ENCODE measurements around the gene EFCAB11. TPM values are rescaled to one million over a fixed set of nuclear protein-coding genes. Genes with fewer than 3 reads are reported as not detected.

Gene EFCAB11
- polyA plus RNA-seq, 3 donors: 2.0 to 4.3 (median 2.1) TPM

DNA sequence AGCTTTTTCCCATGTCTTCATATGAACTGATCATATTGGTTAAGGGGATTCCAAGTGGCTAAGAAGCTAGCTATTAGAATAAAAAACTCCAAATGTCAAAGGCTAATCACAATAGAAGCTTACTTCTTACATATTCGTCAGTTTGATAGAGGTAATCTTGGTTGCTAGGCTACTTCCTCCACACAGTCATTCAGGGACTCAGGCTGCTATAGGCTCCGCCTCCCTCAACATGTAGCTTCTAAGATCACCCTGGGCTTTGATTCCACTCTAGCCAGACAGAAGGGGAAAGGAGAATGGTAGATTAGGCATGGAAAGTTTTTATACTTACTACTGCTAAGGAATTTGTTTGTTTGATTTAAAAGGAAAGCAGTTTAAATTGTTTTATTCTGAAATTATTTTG lies 207.9 kb downstream of the EFCAB11 start:
- no peaks in the 10 kb centered on the region for H3K27me3 ChIP-seq (ENCODE audit: control insufficient read depth in 2 of 2, insufficient read depth in 2 of 2, low read length in 2 of 2)
- WGBS (ENCODE audit: insufficient coverage): no CpG with 5 or more reads among the region's 2 CpGs
- H3K36me3 Mint-ChIP-seq: no peaks in the 10 kb centered on the region
- DNase-seq: no peak
- H3K4me3 ChIP-seq (replicated peaks in 1 of 3; ENCODE audit: low read depth in 2 of 3, low read length in 3 of 3): no peak overlapping the region
- H2AFZ ChIP-seq (ENCODE audit: insufficient read depth, low read depth, low read length, poor library complexity, severe bottlenecking): no peak overlapping the region
- peaks cover 7 to 24% of the 10 kb centered on the region in 2 donors for H3K9me3 ChIP-seq (replicated peaks in 1 of 2; ENCODE audit: control insufficient read depth in 1 of 2, insufficient read depth in 1 of 2, low read length in 2 of 2)
- peaks cover 23% of the 10 kb centered on the region for H3K4me1 Mint-ChIP-seq
- no peak overlapping the region for H3K9ac ChIP-seq (ENCODE audit: insufficient read depth, low read length, poor library complexity, severe bottlenecking)
- no peak overlapping the region for H3K4me3 Mint-ChIP-seq
- H3K27ac Mint-ChIP-seq: peak overlapping the region in 1 of 7 donors; percentile 70
- no peaks in the 10 kb centered on the region for H3K36me3 ChIP-seq (replicated peaks in 1 of 2; ENCODE audit: control insufficient read depth in 1 of 2, insufficient read depth in 2 of 2, low read length in 2 of 2)
- TF ChIP-seq, protein P1, sequence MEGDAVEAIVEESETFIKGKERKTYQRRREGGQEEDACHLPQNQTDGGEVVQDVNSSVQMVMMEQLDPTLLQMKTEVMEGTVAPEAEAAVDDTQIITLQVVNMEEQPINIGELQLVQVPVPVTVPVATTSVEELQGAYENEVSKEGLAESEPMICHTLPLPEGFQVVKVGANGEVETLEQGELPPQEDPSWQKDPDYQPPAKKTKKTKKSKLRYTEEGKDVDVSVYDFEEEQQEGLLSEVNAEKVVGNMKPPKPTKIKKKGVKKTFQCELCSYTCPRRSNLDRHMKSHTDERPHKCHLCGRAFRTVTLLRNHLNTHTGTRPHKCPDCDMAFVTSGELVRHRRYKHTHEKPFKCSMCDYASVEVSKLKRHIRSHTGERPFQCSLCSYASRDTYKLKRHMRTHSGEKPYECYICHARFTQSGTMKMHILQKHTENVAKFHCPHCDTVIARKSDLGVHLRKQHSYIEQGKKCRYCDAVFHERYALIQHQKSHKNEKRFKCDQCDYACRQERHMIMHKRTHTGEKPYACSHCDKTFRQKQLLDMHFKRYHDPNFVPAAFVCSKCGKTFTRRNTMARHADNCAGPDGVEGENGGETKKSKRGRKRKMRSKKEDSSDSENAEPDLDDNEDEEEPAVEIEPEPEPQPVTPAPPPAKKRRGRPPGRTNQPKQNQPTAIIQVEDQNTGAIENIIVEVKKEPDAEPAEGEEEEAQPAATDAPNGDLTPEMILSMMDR (IDR thresholded peaks at IDR 0.05): no peak
- H3K27ac ChIP-seq (ENCODE audit: low read depth in 1 of 2, low read length in 2 of 2): no peak overlapping the region
- intact Hi-C loops (cut with micrococcal nuclease): no loop called here
- peaks cover 6 to 15% of the 10 kb centered on the region in 2 donors for H3K4me1 ChIP-seq (ENCODE audit: control insufficient read depth in 1 of 2, insufficient read depth in 2 of 2, low read length in 2 of 2)
- H3K79me2 ChIP-seq (ENCODE audit: insufficient read depth, low read length): no peaks in the 10 kb centered on the region
- peaks cover 0 to 1% (median 0%) of the 10 kb centered on the region in 3 donors for H3K27me3 Mint-ChIP-seq (ENCODE audit: low read depth in 3 of 3)
- peaks cover 14 to 30% (median 26%) of the 10 kb centered on the region in 7 donors for H3K9me3 Mint-ChIP-seq
- no peak overlapping the region for H3K4me2 ChIP-seq (replicated peaks; ENCODE audit: extremely low read depth, low read length, poor library complexity, severe bottlenecking)
- no peaks in the 10 kb centered on the region for H4K20me1 ChIP-seq (ENCODE audit: insufficient read depth, low read length)

DNA sequence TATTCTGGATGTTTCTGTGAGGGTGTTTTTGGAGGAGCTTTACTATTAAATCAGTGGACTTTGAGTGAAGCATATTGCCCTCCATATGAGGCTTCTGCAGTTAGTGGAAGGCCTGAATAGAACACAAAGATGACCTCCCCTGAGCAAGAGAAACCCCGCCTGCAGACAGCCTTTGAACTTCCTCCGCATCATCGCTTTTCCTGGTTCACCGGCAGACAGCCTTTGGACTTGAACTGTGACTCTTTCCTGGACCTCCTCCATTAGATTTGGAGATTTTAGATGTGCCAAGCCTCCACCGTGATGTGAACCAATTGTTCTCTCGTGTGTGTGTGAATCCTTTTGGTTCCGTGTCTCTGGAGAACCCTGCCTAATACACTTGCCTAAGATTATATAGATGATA lies 208.4 kb downstream of the EFCAB11 start:
- TF ChIP-seq, protein P1 (IDR thresholded peaks at IDR 0.05): no peak
- H3K27me3 ChIP-seq (ENCODE audit: control insufficient read depth in 2 of 2, insufficient read depth in 2 of 2, low read length in 2 of 2): no peaks in the 10 kb centered on the region
- no peak for DNase-seq
- peaks cover 23% of the 10 kb centered on the region for H3K4me1 Mint-ChIP-seq
- 100% methylated on average over 4 of the region's 7 CpGs for WGBS (ENCODE audit: insufficient coverage)
- no peak overlapping the region for H3K4me3 ChIP-seq (replicated peaks in 1 of 3; ENCODE audit: low read depth in 2 of 3, low read length in 3 of 3)
- no peak overlapping the region for H2AFZ ChIP-seq (ENCODE audit: insufficient read depth, low read depth, low read length, poor library complexity, severe bottlenecking)
- H3K9ac ChIP-seq (ENCODE audit: insufficient read depth, low read length, poor library complexity, severe bottlenecking): no peak overlapping the region
- H3K4me1 ChIP-seq (ENCODE audit: control insufficient read depth in 1 of 2, insufficient read depth in 2 of 2, low read length in 2 of 2): peaks cover 6 to 15% of the 10 kb centered on the region in 2 donors
- H3K27ac Mint-ChIP-seq: no peak overlapping the region
- no peaks in the 10 kb centered on the region for H3K79me2 ChIP-seq (ENCODE audit: insufficient read depth, low read length)
- H3K27me3 Mint-ChIP-seq (ENCODE audit: low read depth in 3 of 3): peaks cover 0 to 1% (median 0%) of the 10 kb centered on the region in 3 donors
- H3K4me2 ChIP-seq (replicated peaks; ENCODE audit: extremely low read depth, low read length, poor library complexity, severe bottlenecking): no peak overlapping the region
- H4K20me1 ChIP-seq (ENCODE audit: insufficient read depth, low read length): no peaks in the 10 kb centered on the region
- H3K27ac ChIP-seq (ENCODE audit: low read depth in 1 of 2, low read length in 2 of 2): no peak overlapping the region
- H3K4me3 Mint-ChIP-seq: no peak overlapping the region
- H3K9me3 ChIP-seq (replicated peaks in 1 of 2; ENCODE audit: control insufficient read depth in 1 of 2, insufficient read depth in 1 of 2, low read length in 2 of 2): peaks cover 7 to 24% of the 10 kb centered on the region in 2 donors
- intact Hi-C loops (cut with micrococcal nuclease): no loop called here
- peaks cover 14 to 31% (median 28%) of the 10 kb centered on the region in 7 donors for H3K9me3 Mint-ChIP-seq
- H3K36me3 Mint-ChIP-seq: no peaks in the 10 kb centered on the region
- no peaks in the 10 kb centered on the region for H3K36me3 ChIP-seq (replicated peaks in 1 of 2; ENCODE audit: control insufficient read depth in 1 of 2, insufficient read depth in 2 of 2, low read length in 2 of 2)

Other genes starting within 250 kb of the EFCAB11 start
- 10 to 100 TPM in 2 of 3 donors, 1 to 10 TPM in 1; 9.2 to 13.4 (median 10.6) TPM for gene TDP1, start 1.2 kb upstream of the EFCAB11 start, polyA plus RNA-seq
- gene KCNK13, start 107.3 kb upstream of the EFCAB11 start, polyA plus RNA-seq: 1 to 10 TPM; 1.6 to 4.2 (median 2.9) TPM